ENCODE measurements around the gene S100B. TPM values are rescaled to one million over a fixed set of nuclear protein-coding genes. Genes with fewer than 3 reads are reported as not detected.

Gene S100B
- total and polyA plus RNA-seq, 2 of the 8 experiments (the other 6 are each of a cell fraction or from before 2014, with no cell fraction given), result 0.36 to 0.69 TPM

DNA sequence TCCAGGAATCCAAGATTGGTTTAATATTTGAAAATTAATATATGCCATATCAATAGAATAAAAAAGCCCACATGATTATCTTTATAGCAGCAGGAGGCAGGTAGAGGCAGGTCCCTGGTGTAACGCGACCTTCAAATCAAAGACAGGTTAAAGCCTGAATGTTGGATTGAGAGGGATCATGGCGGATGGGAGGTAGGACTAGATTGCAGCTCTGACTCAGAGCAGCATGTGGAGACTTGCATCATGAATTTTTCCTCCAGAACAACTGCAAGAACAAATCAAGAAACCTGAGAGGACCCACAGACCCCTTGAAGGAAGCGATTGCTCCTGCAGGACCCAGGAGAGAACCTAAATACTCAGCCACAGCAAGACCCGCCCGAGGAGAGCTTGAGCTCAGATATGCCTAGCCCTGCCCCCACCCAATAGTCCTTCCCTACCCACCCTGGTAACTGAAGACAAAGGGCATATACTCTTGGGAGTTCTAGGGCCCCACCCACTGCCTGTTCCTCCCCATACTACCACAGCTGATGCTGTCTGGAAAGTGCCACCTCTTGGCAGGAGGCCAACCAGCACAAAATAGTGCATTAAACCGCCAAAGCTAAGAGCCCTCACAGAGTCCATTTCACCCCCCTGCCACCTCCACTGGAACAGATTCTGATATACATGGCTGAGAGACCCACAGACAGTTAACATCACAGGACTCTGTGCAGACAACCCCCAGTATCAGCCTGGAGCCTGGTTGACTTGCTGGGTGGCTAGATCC lies 19.5 kb downstream of the S100B start:
- Histone ChIP-seq H3K4ac (replicated peaks; ENCODE audit: insufficient read length, low read depth, low read length) (no peak overlapping the region), H4K91ac (replicated peaks; ENCODE audit: insufficient read length, low read length) (no peak overlapping the region), H2BK15ac (ENCODE audit: low read length) (no peak overlapping the region), H3K36me3 (ENCODE audit: control insufficient read depth in 2 of 4, insufficient read depth in 4 of 4, low read length in 3 of 4) (no peaks in the 10 kb centered on the region), H4K20me1 (replicated peaks in 1 of 2; ENCODE audit: control insufficient read depth in 1 of 2, insufficient read depth in 2 of 2, low read length in 2 of 2) (no peaks in the 10 kb centered on the region), H3K14ac (ENCODE audit: insufficient read length) (no peak overlapping the region), H3K4me3 (ENCODE audit: extremely low read depth in 1 of 4, insufficient read depth in 2 of 4, low read depth in 3 of 4, low read length in 4 of 4) (no peak overlapping the region), H3K79me2 (ENCODE audit: control insufficient read depth in 1 of 2, insufficient read depth in 2 of 2, low read length in 2 of 2) (no peaks in the 10 kb centered on the region), H3K4me1 (replicated peaks in 1 of 4; ENCODE audit: control insufficient read depth in 3 of 4, insufficient read depth in 4 of 4, low read length in 3 of 4) (no peaks in the 10 kb centered on the region), H2BK5ac (ENCODE audit: low read depth, low read length) (no peak overlapping the region), H4K5ac (ENCODE audit: insufficient read length, low read depth, low read length) (no peak overlapping the region), H3K4me2 (ENCODE audit: insufficient read depth in 1 of 2, low read depth in 2 of 2, low read length in 2 of 2) (no peak overlapping the region), H3K18ac (ENCODE audit: extremely low read depth, low read length) (no peak overlapping the region), H3K27me3 (replicated peaks in 1 of 4; ENCODE audit: control insufficient read depth in 3 of 4, extremely low read depth in 1 of 4, insufficient read depth in 3 of 4, low read length in 3 of 4) (no peaks in the 10 kb centered on the region), H4K8ac (ENCODE audit: extremely low read depth, insufficient read depth, low read length) (no peak overlapping the region), H3K23me2 (ENCODE audit: low read depth, low read length) (no peaks in the 10 kb centered on the region), H2BK20ac (ENCODE audit: low read length) (no peak overlapping the region), H3K27ac (ENCODE audit: low read depth, low read length) (no peak overlapping the region), H2BK120ac (replicated peaks; ENCODE audit: low read depth, low read length) (no peak overlapping the region), H3K23ac (ENCODE audit: insufficient read length) (no peak overlapping the region), H3K79me1 (ENCODE audit: low read depth, low read length) (no peaks in the 10 kb centered on the region), H3K56ac (replicated peaks; ENCODE audit: insufficient read length, low read depth, low read length) (no peak overlapping the region), H2AK5ac (ENCODE audit: low read depth, low read length) (no peak overlapping the region), H2AFZ (ENCODE audit: low read length) (no peak overlapping the region), H3K9me3 (ENCODE audit: insufficient read depth in 2 of 2, low read depth in 1 of 2, low read length in 1 of 2) (peaks cover 3 to 9% of the 10 kb centered on the region in 2 experiments; a peak in 1 of 4 replicates), H2BK12ac (ENCODE audit: low read depth, low read length) (no peak overlapping the region), H3K9ac (replicated peaks in 1 of 4; ENCODE audit: extremely low read depth in 1 of 4, low read depth in 3 of 4, low read length in 3 of 4) (no peak overlapping the region)
- WGBS, 2 experiments (ENCODE audit: extremely low coverage in 1 of 2, insufficient coverage in 1 of 2, insufficient read length in 1 of 2, insufficient replicate concordance in 2 of 2, low coverage in 1 of 2, low lambda C conversion rate in 2 of 2, missing lambda C conversion rate in 1 of 2), result 81% methylated on average over 7 of the region's 7 CpGs; no CpG with 5 or more reads in 1 of the 2 experiments
- FAIRE-seq (no peak), DNase-seq (ENCODE audit: low read depth in 1 of 2, low spot score in 2 of 2) (no peak)
- ChIA-PET POLR2A (ENCODE audit: partially characterized antibody) (no interaction called here), CTCF (ENCODE audit: partially characterized antibody) (no interaction called here)
- TF ChIP-seq JUN (IDR thresholded peaks at IDR 0.05; ENCODE audit: low read depth, low read length), result no peak
- TF ChIP-seq CBX5 (IDR thresholded peaks at IDR 0.05; ENCODE audit: low read depth, low read length), result no peak
- TF ChIP-seq TCF12 (IDR thresholded peaks at IDR 0.05; ENCODE audit: low read depth, low read length), result no peak
- no peak for TF ChIP-seq CEBPB (IDR thresholded peaks at IDR 0.05; ENCODE audit: low read depth, low read length)
- no peak for TF ChIP-seq USF2 (IDR thresholded peaks at IDR 0.05; ENCODE audit: low read length)
- TF ChIP-seq CHD1 (IDR thresholded peaks at IDR 0.05; ENCODE audit: low read depth, low read length), result no peak
- TF ChIP-seq ASH2L (IDR thresholded peaks at IDR 0.05; ENCODE audit: low read length), result no peak
- no peak for TF ChIP-seq SP2 (IDR thresholded peaks at IDR 0.05; ENCODE audit: low read length)
- TF ChIP-seq CBX8 (IDR thresholded peaks at IDR 0.05; ENCODE audit: borderline replicate concordance, low read depth, low read length), result no peak

All from H1 (cell line).